Endodermal cell (in vitro differentiated cells): Measurements from ENCODE around the gene DHX9. TPM values are rescaled to one million over a fixed set of nuclear protein-coding genes. Genes with fewer than 3 reads are reported as not detected.

Experiments
- DNase-seq: peaks from one replicate; pipeline ENCODE4 v3.0.0-alpha.2; 2017
- H3K27ac ChIP-seq: 2 replicates; pipeline ENCODE4 v1.5.1; 2013; ENCODE audit warnings: mild to moderate bottlenecking, low read depth, low read length, moderate library complexity
- H3K27me3 ChIP-seq: 2 replicates; pipeline ENCODE4 v1.6.1; 2013; ENCODE audit warnings: mild to moderate bottlenecking, low read length, moderate library complexity; ENCODE audit not compliant: insufficient read depth, control insufficient read depth, poor library complexity, severe bottlenecking
- H3K36me3 ChIP-seq: 2 replicates; pipeline ENCODE4 v1.7.0; 2013; ENCODE audit warnings: mild to moderate bottlenecking, low read length, moderate library complexity; ENCODE audit not compliant: control insufficient read depth, insufficient read depth
- H3K4me1 ChIP-seq: one replicate; pipeline ENCODE4 v1.7.0; 2013; ENCODE audit warnings: low read length; ENCODE audit not compliant: control insufficient read depth, insufficient read depth
- H3K4me3 ChIP-seq: 2 replicates; pipeline ENCODE4 v1.5.1; 2013; ENCODE audit warnings: mild to moderate bottlenecking, low read length, moderate library complexity
- H3K9ac ChIP-seq: 2 replicates; pipeline ENCODE4 v1.6.1; 2013; ENCODE audit warnings: mild to moderate bottlenecking, low read length, moderate library complexity; ENCODE audit not compliant: poor library complexity, severe bottlenecking; ENCODE audit errors: extremely low read depth
- H3K9me3 ChIP-seq: 2 replicates; pipeline ENCODE4 v1.6.1; 2013; ENCODE audit warnings: mild to moderate bottlenecking, low read length, moderate library complexity; ENCODE audit not compliant: control insufficient read depth
- H3K27ac Mint-ChIP-seq: 2 replicates; pipeline ENCODE4 v1.8.0; 2020; ENCODE audit warnings: mixed read lengths
- H3K27me3 Mint-ChIP-seq: 2 replicates; pipeline ENCODE4 v1.8.0; 2021; ENCODE audit warnings: mild to moderate bottlenecking, mixed read lengths; ENCODE audit not compliant: insufficient read depth
- H3K36me3 Mint-ChIP-seq: 2 replicates; pipeline ENCODE4 v1.8.0; 2020; ENCODE audit warnings: low read depth, mixed read lengths
- H3K4me1 Mint-ChIP-seq: 2 replicates; pipeline ENCODE4 v1.8.0; 2020; ENCODE audit warnings: mixed read lengths
- H3K4me3 Mint-ChIP-seq: 2 replicates; pipeline ENCODE4 v1.8.0; 2020; ENCODE audit warnings: mild to moderate bottlenecking, moderate library complexity, mixed read lengths
- H3K9me3 Mint-ChIP-seq: 2 replicates; pipeline ENCODE4 v1.8.0; 2020; ENCODE audit warnings: mild to moderate bottlenecking, mixed read lengths
- CTCF ChIP-seq: fragments of 200-600 bp; sonication (generic); conservative IDR thresholded peaks from 2 replicates; pipeline ENCODE4 v1.5.0; 2021; ENCODE audit warnings: antibody characterized with exemption, mild to moderate bottlenecking
- WGBS, 2 experiments: methylation state at CpG; one replicate each; pipeline versions ENCODE4 v1.1.5 to v1.1.7; 2013; ENCODE audit warnings: missing lambda C conversion rate in 2 of 2, mixed read lengths in 1 of 2; ENCODE audit not compliant: insufficient coverage in 1 of 2, insufficient read length in 1 of 2; 5-methylcytosine and 5-hydroxymethylcytosine counted together
- total RNA-seq, 2 donors: library from RNA; stranded (reverse); fragmentation: NEBNext Ultra II Directional in 1 of 2; extraction: Animal tissue kit (Norgen Biotek cat#: 25700) in 1 of 2; gene quantifications; 2 replicates in 1 of 2; 3 replicates in 1 of 2; pipeline ENCODE4 v1.2.1, GENCODE V29; 2021

Gene DHX9
- total RNA-seq, 2 donors from 2014 or later, result 264 to 278 TPM

DNA sequence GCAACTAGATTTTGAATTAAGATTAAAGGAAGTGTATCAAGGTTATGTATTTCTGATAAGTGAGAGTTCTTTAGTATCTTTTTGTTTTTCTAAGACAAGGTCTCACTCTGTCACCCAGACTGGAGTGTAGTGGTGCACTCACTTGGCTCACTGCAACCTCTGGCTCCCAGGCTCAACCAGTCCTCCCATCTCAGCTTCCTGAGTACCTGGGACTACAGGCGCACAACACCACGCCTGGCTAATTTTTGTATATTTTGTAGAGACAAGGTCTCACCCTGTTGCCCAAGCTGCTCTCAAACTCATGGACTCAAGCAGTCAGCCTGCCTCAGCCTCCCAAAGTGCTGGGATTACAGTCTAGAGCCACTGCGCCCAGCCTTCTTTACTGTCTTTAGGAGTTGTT, 33.7 kb downstream of the DHX9 start:
- Histone ChIP-seq H3K27me3 (no peaks in the 10 kb centered on the region), H3K27ac (no peak overlapping the region), H3K9me3 (no peaks in the 10 kb centered on the region), H3K4me3 (no peak overlapping the region), H3K36me3 (peaks cover 100% of the 10 kb centered on the region), H3K4me1 (no peaks in the 10 kb centered on the region), H3K9ac (no peak overlapping the region)
- 92 to 97% methylated on average over 3 of the region's 3 CpGs for WGBS, 2 experiments
- H3K27me3 Mint-ChIP-seq, result no peaks in the 10 kb centered on the region
- H3K9me3 Mint-ChIP-seq, result no peaks in the 10 kb centered on the region
- H3K27ac Mint-ChIP-seq, result no peak overlapping the region
- peaks cover 91% of the 10 kb centered on the region for H3K36me3 Mint-ChIP-seq
- TF ChIP-seq CTCF, result no peak
- DNase-seq, result no peak
- no peaks in the 10 kb centered on the region for H3K4me1 Mint-ChIP-seq
- H3K4me3 Mint-ChIP-seq, result no peak overlapping the region

- Histone ChIP-seq H3K36me3 (peaks cover 100% of the 10 kb centered on the region), H3K4me3 (no peak overlapping the region), H3K4me1 (no peaks in the 10 kb centered on the region), H3K27ac (no peak overlapping the region), H3K9me3 (peaks cover 14% of the 10 kb centered on the region), H3K9ac (no peak overlapping the region), H3K27me3 (no peaks in the 10 kb centered on the region)
- Mint-ChIP-seq H3K27me3 (no peaks in the 10 kb centered on the region), H3K36me3 (peaks cover 97% of the 10 kb centered on the region), H3K4me1 (no peaks in the 10 kb centered on the region), H3K27ac (no peak overlapping the region), H3K4me3 (no peak overlapping the region), H3K9me3 (no peaks in the 10 kb centered on the region)
- no peak for DNase-seq
- no peak for TF ChIP-seq CTCF
- 88 to 98% methylated on average over 2 of the region's 2 CpGs for WGBS, 2 experiments
These were observed 36.7 kb downstream of the DHX9 start for GRCh38 chr1:182875889-182876288.

- no peak overlapping the region for H3K4me3 Mint-ChIP-seq
- Histone ChIP-seq H3K4me3 (no peak overlapping the region), H3K9me3 (peaks cover 19% of the 10 kb centered on the region), H3K4me1 (no peaks in the 10 kb centered on the region), H3K27me3 (no peaks in the 10 kb centered on the region), H3K27ac (no peak overlapping the region), H3K36me3 (peaks cover 100% of the 10 kb centered on the region), H3K9ac (no peak overlapping the region)
- TF ChIP-seq CTCF, result no peak
- H3K36me3 Mint-ChIP-seq, result peaks cover 97% of the 10 kb centered on the region
- no peak for DNase-seq
- H3K27ac Mint-ChIP-seq, result no peak overlapping the region
- no peaks in the 10 kb centered on the region for H3K27me3 Mint-ChIP-seq
- H3K4me1 Mint-ChIP-seq, result no peaks in the 10 kb centered on the region
- no peaks in the 10 kb centered on the region for H3K9me3 Mint-ChIP-seq
These were observed 38.2 kb downstream of the DHX9 start for GRCh38 chr1:182877331-182877730.
